NCI-H2171 (cell line): ENCODE measurements around the gene FRAS1.
"Not testable (repeated sequence)": the region's sequence is repeated elsewhere in the genome, so short reads cannot be mapped to it uniquely, and the experiment has no call there.

ENCODE experiments used
- DNase-seq: peaks from one replicate; lab custom pipeline; 2025; lab: John Stamatoyannopoulos, UW

The FRAS1 gene

DNA sequence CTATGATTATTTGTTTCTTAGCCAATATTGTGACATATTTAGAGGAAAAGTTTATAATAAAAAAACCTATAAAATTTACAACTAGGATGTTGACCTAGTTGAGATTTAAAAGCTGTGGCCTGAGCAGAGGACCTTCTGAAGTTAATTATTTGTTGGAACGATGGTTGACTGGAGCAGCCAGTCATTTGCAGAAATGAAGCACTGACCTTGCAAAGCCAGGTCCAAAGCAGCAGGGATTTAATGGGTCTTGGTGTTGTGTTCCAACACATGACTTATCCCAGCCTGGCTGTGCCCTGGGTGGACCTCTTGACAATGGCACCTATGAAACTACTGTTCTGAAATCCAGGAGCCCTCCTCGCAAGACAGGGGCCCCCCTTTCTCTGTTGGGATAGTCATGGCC lies 235.2 kb downstream of the FRAS1 start:
- no peak for DNase-seq

DNA sequence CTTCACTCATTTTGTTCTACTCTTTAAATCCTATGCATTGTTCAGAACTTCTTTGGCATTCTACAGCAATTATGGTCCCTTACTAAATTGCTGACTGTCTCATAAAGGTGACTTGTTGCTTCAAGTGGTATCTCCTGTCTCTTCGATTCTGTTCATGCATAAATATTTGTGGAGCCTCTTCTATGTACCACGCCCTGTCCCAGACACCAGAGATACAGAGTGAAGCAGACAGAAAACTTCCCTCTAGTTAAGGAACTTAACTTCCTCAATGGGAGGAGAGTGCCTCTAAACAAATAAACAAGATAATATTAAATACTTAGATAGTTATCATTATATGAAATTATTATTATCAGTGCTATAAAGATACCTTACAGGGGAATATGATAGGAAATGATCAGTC lies 235.7 kb downstream of the FRAS1 start:
- DNase-seq = no peak

DNA sequence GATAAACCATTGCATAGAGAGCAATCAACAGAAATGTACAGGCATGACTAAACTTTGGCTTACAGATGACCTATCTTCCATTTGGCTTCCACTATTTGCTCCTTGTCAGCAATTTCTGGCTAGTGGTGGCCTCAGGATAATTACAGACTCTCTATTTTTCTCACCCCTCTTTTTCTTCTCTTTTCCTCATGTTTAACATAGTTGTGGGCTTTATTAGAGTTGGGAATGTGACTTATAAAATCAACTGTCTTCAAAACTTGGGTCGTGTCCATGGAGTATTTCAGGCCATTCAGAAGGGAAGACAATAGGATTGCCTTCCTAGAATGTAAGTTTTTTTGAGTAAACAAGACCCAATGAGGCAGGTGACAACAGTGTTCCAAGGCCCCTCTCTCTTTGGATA lies 236.2 kb downstream of the FRAS1 start:
- DNase-seq = no peak

DNA sequence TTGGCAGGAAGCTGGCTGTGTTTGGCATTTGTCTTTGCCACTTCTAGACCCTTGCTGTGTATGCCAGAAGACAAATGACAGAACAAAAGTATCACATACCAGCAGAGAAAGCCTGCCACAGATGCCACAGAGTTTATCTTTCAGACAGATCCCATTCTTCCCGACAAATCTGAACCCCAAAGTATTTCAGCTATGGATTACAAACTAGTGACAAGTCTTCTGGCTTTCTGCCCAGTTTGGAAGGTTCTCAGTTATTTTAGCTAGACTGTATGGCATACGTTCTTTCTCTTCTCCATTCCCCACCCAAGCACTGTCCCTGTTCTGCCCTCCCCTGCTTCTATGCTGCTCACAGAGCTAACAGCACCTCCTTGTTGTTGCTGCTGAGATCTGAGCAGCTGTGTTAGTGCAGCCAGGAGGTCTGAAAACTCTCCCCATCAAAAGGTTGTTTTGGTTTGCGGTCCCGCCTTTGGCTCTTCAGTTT lies 236.7 kb downstream of the FRAS1 start:
- DNase-seq = no peak

DNA sequence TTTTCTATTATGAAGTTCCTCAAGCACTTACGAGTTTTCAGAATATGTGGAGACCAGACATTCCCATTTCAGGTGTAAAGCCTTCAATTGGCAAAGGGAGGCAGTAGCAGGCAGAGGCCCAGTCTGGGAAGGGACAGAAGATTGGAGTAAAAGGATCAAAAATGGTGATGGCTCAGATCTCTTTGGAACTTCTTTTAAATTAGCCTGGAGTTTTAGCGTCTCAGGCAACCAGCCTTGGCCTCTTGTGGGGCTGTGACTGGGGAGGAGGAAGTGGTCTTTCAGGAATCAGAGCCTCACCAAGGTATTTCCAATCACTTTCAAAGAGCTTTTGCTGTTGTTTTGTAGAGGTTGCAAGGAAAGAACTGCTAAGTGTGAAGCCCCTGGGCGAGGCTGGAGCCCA lies 239.1 kb downstream of the FRAS1 start:
- DNase-seq = no peak

DNA sequence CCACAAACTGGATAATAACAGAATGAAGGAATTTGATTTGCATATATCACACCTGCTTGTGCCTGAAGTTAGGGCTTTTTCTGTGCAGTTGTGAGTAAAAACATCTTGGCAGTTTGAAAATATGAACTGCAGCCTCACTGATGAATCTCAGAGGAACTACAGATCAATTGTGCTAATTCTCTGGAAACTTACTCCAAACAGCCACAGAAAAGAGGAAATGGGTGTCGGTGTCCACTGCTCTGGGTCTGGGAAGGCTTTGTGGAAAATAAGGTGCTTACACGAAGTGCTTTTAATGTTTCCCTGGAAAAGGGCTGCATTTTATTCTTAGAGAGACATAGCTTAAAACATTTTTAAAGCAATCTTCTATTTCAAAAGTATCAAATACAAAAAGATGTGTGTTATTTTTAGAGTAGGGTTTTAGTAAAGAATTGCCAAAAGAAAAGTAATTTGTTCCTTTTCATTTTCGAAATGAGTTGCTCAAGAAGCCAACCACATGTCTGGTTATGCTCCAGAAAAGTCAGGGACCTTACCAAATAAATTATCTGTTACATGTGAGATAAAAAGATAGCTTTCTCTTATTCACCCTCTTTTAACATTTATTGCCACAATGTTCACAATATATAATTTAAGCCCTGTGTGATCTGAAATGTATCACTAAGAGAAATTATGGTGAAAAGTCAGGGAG lies 240.1 kb downstream of the FRAS1 start:
- DNase-seq = no peak

DNA sequence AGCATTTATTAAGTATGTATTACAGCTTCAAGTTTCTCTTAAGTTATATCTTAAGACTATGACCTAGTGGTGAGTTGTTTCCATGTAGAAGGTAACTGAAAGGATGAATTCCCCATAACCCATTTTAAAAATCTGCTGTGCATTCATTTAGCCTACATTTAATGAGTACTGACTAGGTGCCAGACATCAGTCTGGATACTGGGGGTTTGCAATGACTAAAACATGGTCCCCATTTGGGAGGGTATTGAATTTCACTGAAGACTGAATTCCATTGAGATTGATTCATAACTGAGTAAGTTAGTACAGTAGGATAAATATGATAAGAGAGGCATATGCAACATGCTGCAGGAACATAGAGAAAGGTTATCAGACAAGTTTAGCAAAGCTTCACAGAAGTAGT lies 241.5 kb downstream of the FRAS1 start:
- DNase-seq = no peak

DNA sequence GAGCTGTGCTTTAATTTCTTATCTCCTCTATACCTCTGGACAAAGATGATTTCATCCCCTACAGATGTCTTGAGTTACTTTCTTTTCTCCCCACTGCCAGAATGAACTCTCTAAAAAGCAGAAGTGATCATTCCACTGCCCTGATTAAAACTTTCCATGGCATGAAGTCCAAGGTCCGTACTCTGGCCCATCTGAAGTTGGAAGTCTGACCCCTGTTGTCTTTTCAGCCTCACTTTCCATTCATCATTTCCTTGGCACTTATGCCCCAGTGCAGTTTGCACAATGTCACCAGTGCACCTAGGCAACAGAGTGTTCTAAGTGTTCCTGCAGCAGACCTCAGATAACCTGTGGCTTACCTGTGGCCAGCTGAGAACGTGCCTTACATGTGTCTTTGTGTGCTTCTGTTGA lies 242.4 kb downstream of the FRAS1 start:
- DNase-seq = no peak

DNA sequence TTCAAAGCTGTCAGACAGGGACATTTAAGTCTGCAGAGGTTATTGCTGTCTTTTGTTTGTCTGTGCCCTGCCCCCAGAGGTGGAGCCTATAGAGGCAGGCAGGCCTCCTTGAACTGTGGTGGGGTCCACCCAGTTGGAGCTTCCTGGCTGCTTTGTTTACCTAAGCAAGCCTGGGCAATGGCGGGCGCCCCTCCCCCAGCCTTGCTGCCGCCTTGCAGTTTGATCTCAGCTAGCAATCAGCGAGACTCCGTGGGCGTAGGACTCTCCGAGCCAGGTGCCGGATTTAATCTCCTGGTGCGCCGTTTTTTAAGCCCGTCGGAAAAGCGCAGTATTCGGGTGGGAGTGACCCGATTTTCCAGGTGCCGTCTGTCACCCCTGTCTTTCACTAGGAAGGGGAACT lies 250.1 kb downstream of the FRAS1 start:
- DNase-seq = not testable (repeated sequence)

DNA sequence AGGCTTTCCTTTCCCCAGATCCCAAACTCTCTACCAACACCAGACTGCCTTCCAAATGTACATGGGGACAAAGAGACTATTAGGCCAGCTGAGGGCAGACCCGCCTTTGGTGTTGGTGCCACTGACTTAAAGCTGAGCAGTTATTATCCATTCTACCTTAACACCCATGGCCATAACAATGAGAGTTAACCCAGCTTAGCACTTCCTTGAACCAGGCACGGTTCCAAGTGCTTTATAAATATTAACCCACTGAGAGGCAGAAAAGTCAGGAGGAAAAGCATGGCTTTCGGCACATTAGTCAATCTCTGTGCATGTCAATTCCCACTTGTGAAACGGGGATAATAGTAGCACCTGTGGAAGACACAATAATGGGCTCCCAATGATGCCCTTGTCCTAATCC lies 251.4 kb downstream of the FRAS1 start:
- no peak for DNase-seq

DNA sequence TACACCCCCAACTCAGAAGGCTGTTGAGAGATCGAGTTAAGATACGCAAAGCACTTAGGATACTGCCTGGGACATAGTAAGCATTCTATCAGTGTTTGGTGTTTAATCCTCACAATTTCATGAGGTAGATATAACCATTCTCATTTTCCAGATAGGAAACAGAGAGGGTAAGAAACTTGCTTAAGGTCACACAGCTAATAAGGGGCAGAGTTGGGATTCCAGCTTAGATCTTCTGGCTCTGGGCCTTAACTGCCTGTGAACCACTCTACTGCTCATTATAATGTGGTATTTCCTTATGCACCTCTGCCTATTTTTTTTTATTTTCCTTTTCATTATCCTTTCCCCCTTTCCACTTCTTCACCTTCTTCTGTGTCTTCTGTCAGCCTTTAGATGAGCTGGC lies 252.2 kb downstream of the FRAS1 start:
- DNase-seq = no peak

DNA sequence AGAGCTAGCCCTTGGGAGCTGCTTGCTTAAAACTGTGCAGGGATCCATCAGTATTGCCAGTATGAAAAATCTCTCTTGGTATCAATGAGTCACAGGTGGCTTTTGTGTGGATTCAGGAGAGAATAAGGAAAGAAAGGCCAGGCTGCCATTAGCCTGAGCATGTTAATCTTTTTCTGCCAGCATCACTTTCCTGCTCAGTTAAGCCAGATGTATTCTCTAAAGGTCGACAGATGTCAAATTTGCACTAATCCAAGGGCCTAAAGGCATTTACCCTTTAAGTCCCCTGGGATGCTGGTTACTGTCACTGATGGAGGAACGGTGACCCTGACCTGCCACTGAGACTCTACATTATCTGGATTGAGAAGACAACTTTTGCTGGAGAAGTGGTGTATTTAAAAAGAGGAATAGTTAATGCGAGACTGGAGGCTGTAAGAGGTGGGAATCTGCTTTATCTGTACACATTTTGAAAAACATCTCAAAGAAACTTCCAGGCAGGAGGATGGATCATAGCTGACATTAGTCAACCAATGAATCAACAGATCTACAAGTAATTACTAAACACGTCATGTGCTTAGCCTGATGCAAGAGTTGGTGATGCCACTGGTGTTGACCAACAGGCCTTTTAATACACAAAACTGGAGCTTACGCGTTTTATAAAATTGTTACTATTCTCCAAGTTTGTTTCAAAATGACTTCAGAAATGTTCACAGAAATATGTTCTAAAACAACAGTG lies 253.1 kb downstream of the FRAS1 start:
- DNase-seq = no peak

DNA sequence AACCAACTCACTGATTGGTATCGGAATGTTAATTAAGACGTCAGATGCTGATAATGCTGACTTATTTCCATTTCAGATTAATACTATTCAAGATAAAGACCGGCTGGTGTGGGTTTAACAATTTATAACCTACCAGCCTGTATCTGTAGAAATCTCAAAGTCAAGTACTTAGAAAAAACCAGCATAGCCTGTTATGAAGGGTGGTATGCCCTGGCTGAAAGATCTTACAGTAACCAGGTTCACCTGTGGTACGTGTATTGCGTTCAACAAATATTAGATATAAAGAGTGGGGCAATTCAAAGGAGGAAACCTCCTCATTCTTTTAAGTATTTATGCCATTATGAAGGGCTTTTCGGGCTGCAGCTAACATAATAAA lies 253.6 kb downstream of the FRAS1 start:
- no peak for DNase-seq

DNA sequence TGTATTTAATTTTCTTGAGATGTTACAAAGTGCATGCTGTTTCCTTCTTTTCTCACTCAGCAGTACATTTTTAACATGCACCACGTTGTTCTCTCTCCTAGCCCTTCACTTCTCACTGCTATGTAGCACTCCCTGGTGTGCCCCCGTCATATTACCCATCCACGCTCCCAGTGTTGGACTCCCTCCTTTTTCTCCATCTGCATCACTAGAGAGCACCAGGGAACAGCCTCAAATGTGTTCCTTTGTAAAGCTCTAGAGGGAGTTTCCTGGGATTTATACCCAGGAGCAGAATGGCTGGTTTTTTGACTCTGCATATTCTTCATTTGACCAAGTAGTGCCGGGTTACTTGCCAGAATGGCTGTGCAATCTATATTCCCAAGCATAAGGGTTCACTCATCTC lies 254.2 kb downstream of the FRAS1 start:
- no peak for DNase-seq

DNA sequence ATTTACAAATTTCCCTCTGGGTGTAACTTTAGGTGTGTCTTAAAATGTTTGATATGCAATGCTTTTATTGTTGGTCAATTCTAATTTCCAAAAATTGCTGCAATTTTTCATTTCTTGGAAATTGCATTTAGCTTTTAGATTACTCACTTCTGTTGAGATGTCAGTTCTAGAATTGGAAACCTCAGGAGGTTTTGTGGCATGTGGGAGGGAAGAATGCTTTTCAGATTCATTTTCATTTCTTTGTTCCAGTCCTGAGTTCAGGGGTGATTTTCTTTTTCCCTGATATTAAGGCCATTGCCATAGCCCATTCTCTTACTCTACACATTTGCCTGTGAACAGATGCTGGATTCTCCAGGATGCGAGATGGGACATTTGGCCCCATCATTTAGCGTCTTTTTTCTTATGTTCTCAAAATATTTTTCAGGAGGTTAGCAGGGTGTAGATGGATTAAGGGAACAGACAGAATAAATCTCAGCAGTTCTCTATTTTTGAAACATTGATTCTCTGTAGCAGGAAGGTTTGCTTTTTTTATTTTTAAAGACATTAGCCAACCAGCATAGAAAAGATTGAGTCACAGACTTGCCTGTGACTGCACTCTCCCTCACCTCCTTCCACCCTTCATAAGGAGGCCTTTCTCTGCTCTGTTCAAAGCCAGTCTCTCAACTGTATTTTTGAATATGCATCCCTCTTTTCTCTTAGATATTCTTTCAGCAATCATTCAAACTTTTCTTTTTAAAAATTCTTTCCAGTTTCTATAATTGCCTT lies 256.0 kb downstream of the FRAS1 start:
- DNase-seq = no peak

DNA sequence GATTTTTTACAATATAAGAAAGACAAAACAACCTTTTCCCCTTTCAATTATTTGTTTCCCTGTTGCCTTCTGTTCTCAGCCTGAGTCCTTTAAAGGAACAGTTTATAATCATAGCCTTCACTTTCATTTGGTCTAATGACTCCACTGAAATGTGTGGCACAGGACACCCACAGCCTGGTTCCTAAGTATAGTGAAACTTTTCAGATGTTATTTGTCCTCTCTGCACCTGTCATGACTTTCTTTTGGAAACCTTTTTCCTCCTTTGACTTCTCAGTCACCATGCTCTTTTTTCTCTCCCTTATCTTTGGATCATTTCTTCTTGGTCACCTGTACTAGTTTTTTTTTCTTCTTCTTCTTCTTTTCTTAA lies 256.6 kb downstream of the FRAS1 start:
- DNase-seq = no peak

DNA sequence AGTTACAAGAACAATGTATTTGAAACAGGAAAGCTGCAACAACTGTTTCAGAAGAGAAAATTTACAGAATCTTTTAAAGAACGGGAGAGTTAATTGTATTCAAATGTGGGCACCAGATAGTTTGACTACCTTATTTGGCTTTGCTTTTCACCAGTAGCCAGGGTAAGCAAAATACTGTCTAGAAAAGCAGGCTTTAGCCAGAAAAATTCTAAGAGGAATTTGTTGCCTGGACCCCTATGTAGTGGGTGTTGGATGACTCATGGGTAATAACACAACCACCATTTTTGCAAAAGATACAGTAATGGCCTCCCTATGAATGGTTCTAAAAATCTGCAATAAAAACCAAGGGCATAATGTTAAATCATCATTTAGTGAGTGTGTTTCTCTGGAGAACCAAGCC lies 261.0 kb downstream of the FRAS1 start:
- no peak for DNase-seq

DNA sequence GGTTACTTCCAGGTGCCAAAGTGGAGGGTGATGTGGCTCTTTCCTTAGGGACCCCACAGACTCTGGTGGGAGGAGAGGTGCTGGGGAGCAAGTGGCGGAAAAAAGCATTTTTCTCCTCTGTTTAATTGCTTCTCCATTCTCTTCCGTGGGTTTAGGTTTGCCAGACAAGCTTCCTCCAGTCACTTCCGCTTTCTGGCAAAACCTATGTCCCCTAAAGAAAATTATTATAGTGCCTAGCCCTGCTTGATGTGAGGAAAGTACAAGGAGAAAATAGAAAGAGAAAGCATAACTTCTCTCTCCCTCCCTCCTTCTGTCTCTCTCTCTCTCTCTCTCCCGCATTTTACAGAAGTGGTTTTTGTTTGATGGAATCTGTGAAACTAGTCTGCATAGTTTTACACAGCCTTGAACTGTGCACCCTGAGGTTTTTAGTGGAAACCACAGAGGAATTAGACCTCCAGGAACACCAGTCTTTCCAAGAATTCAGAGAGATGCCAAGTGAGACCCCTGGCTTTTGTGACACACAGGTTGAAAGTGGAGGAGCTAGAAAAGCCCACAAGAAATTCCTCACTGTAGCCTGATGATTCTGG lies 263.3 kb downstream of the FRAS1 start:
- DNase-seq = no peak

DNA sequence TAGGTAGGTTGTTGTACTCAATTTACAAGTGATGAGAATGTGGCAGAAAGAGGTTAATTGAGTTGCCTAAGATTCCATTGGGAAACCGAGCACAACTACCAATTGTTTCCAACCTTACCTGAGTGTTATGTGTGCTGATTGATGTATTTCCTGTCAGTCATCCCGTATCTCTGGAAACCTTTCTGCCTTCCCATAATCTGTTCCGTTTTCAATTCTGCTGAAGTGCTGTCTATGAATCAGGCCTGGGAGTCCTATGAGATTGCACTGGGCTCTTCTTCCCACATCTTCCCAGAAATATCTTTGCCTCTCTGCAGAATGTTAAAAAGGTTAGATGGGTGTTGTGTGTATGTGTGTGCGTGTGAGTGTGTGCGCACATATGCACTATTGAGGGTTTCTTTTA lies 264.9 kb downstream of the FRAS1 start:
- no peak for DNase-seq

DNA sequence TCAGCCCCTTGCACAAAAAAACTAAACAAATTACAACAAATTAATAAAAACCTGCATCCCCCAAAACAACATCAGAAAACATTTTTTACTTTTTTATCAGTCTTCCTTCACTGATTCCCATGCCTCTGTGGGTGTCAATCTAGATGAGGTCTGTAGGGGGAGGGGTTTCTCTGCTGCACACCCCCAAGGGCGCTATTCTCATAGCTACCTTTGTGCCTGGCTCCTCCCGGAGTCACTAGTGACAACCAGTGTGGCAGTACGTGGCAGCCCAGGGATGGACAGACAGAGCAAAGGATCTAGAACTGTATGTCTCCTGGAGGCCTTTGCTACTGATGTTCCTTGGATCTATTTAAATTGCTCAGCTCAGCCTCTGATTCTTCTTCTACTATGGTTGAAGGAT lies 266.3 kb downstream of the FRAS1 start:
- DNase-seq = no peak

DNA sequence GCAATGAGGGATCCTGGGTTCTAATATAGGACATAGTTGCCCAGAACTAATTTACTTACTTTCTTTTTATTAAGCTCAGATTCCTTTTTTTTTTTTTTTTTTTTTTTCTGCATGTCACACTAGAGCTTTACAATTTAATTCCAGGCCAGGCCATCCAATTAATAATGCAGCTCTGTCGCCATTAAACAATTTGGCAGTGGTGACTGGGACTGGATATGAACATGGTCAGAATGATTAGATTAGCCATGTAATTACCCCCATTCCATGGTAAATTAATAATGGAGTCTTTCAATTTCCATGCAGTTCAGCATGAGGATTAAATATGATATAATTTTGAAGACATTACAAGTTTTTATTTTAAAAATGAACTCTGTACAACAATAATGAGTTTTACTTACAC lies 267.5 kb downstream of the FRAS1 start:
- no peak for DNase-seq

DNA sequence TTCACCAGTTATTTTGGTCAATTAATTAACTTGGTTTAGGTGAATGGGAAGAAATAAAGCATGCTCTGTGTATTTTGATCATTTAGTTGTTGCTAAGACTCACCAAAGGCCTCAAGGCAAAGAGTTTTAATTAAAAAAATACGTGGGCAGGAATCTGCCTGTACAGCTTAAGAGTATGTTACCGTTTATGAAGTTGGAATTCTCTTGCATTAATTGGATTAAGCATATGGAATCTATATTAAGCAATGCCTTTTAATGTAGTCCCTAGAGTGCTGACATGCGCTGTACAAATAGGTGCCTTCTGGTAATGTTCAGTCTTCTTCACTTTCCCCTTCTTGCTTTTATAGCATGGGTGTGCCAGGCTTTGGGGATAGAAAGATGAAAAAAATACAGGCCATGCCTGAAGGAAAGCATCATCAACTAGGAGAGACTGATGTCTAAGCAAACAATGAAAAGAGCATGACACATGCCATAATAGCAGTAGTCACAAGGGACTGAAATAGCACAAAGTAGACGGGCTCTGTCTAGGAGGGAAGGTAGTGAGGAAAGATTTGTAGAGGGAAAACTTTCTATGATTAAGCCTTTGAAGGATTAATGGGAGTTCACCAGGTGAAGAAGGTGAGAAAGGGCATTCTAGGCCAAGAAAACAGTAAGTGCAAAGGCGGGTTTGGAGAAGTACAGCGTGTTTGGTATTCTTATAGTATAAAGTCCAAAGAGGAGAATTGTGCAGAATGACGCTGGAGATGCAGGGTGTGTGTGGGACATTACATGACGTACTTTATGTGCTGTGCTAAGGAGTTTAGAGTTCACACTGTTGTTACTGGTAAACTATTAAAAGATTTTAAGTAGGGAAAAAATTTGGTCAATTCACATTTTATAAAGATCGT lies 268.4 kb downstream of the FRAS1 start:
- DNase-seq = no peak
